Thyroid gland (tissue), 4 donors: ENCODE measurements around the gene ZC3H15. TPM values are rescaled to one million over a fixed set of nuclear protein-coding genes. Genes with fewer than 3 reads are reported as not detected.
"Not testable (repeated sequence)": the region's sequence is repeated elsewhere in the genome, so short reads cannot be mapped to it uniquely, and the experiment has no call there.

ENCODE experiments used
- DNase-seq, 2 donors: peaks; one replicate each; pipeline ENCODE4 v3.0.0-alpha.2; 2019
- H3K27ac ChIP-seq, 3 donors: fragments of 200-600 bp; sonication (generic); 1 replicate in 2 of 3; 2 replicates in 1 of 3; pipeline ENCODE4 v1.5.1; 2016 to 2019; ENCODE audit warnings: mild to moderate bottlenecking in 1 of 3, moderate library complexity in 1 of 3
- H3K27me3 ChIP-seq: fragments of 200-600 bp; sonication (generic); one replicate; pipeline ENCODE4 v1.5.1; 2019
- H3K36me3 ChIP-seq, 2 donors: fragments of 200-600 bp; sonication (generic); one replicate each; pipeline ENCODE4 v1.5.1; 2016 to 2019
- H3K4me1 ChIP-seq, 2 donors: fragments of 200-600 bp; sonication (generic); one replicate each; pipeline ENCODE4 v1.5.1; 2017 to 2019
- H3K4me3 ChIP-seq, 3 donors: fragments of 200-600 bp; sonication (generic); replicated peaks in 1 of 3; 1 replicate in 2 of 3; 2 replicates in 1 of 3; pipeline ENCODE4 v1.5.1; 2016; ENCODE audit warnings: mild to moderate bottlenecking in 1 of 3
- H3K9me3 ChIP-seq: fragments of 200-600 bp; sonication (generic); one replicate; pipeline ENCODE4 v1.5.1; 2017
- CTCF ChIP-seq, 6 experiments: fragments of 200-600 bp in 3 of 6; fragments of 450-650 bp in 3 of 6; sonication (generic) in 3 of 6; IDR thresholded peaks; one replicate each; pipeline ENCODE4 v1.5.1; 2016 to 2019; ENCODE audit warnings: antibody characterized with exemption in 6 of 6, mild to moderate bottlenecking in 2 of 6, inconsistent platforms in 1 of 6, moderate library complexity in 1 of 6
- POLR2A ChIP-seq, 2 donors: fragments of 450-650 bp; IDR thresholded peaks; one replicate each; pipeline ENCODE4 v1.6.1; 2017; ENCODE audit warnings: antibody characterized with exemption in 2 of 2, mild to moderate bottlenecking in 2 of 2, moderate library complexity in 1 of 2
- WGBS, 2 donors: methylation state at CpG; one replicate each; pipeline ENCODE4 v1.1.5; 2017; 5-methylcytosine and 5-hydroxymethylcytosine counted together
- intact Hi-C: fragments of 100-400 bp; cut with DNase I; formaldehyde crosslinking; loops from one replicate; pipeline ENCODE4 v1.15.1; 2023
- total RNA-seq, 4 donors: library from RNA; depleted of rRNA; stranded (reverse); fragments of >200 nt; gene quantifications; one replicate each; pipeline ENCODE4 v1.2.3, GENCODE V29; 2016

ZC3H15 gene
- 10 to 100 TPM; 56.1 to 74.8 (median 67.5) TPM for total RNA-seq

GRCh38 chr2:186485871-186486650, at the start of gene ZC3H15:
TSS of gene ZC3H15 (plus strand) at chr2:186486260. CDS start at chr2:186486383, 123 bp downstream.
- DNase-seq: peak; percentile 96 to 98
- intact Hi-C loops: no loop called here
- no peaks in the 10 kb centered on the region for H3K9me3 ChIP-seq
- TF ChIP-seq POLR2A (IDR thresholded peaks at IDR 0.05) (peak in 1 of 2 donors; percentile 91), CTCF (IDR thresholded peaks at IDR 0.05) (no peak)
- H3K4me1 ChIP-seq: peaks cover 25 to 28% of the 10 kb centered on the region in 2 donors
- peak within 1 kb of the TSS; percentile 80 to 93 (median 91) for H3K27ac ChIP-seq
- H3K36me3 ChIP-seq: no peaks in the 10 kb centered on the region
- H3K27me3 ChIP-seq: no peaks in the 10 kb centered on the region
- H3K4me3 ChIP-seq: peak within 1 kb of the TSS; percentile 75 to 94 (median 90)
- 0 to 1% methylated on average over 3 to 59 of the region's 63 CpGs for WGBS, 2 donors

- intact Hi-C loops: no loop called here
- Histone ChIP-seq H3K36me3 (no peaks in the 10 kb centered on the region), H3K4me3 (no peak overlapping the region), H3K9me3 (no peaks in the 10 kb centered on the region), H3K27ac (no peak overlapping the region), H3K27me3 (no peaks in the 10 kb centered on the region), H3K4me1 (no peaks in the 10 kb centered on the region)
- WGBS, 2 donors: 83 to 92% methylated on average over 4 to 6 of the region's 6 CpGs
- TF ChIP-seq CTCF (IDR thresholded peaks at IDR 0.05) (no peak), POLR2A (IDR thresholded peaks at IDR 0.05) (no peak)
- no peak for DNase-seq
Measured at GRCh38 chr2:186437719-186438118, 48.3 kb upstream of the ZC3H15 start.

GRCh38 chr2:186439673-186440095, 46.4 kb upstream of the ZC3H15 start:
- intact Hi-C loops: not testable (repeated sequence)
- WGBS, 2 donors: 93 to 99% methylated on average over 5 of the region's 5 CpGs

GRCh38 chr2:186440506-186440905, 45.6 kb upstream of the ZC3H15 start:
- Histone ChIP-seq H3K9me3 (no peaks in the 10 kb centered on the region), H3K4me1 (no peaks in the 10 kb centered on the region), H3K27me3 (no peaks in the 10 kb centered on the region), H3K27ac (no peak overlapping the region), H3K4me3 (no peak overlapping the region), H3K36me3 (no peaks in the 10 kb centered on the region)
- DNase-seq: no peak
- intact Hi-C loops: no loop called here
- no peak for TF ChIP-seq CTCF (IDR thresholded peaks at IDR 0.05)
- 82 to 83% methylated on average over 3 of the region's 3 CpGs for WGBS, 2 donors

More at GRCh38 chr2:186439673-186440095, 46.4 kb upstream of the ZC3H15 start:
- H3K27ac ChIP-seq, H3K36me3 ChIP-seq, H3K9me3 ChIP-seq, DNase-seq, H3K4me3 ChIP-seq, H3K4me1 ChIP-seq, H3K27me3 ChIP-seq: not testable (repeated sequence)

GRCh38 chr2:186442885-186443284, 43.2 kb upstream of the ZC3H15 start:
- WGBS, 2 donors: 89 to 96% methylated on average over 3 of the region's 3 CpGs
- intact Hi-C loops: no loop called here
- TF ChIP-seq POLR2A (IDR thresholded peaks at IDR 0.05): no peak
- no peak for TF ChIP-seq CTCF (IDR thresholded peaks at IDR 0.05)
- Histone ChIP-seq H3K27ac (no peak overlapping the region), H3K27me3 (no peaks in the 10 kb centered on the region), H3K4me3 (no peak overlapping the region), H3K36me3 (no peaks in the 10 kb centered on the region), H3K9me3 (no peaks in the 10 kb centered on the region), H3K4me1 (no peaks in the 10 kb centered on the region)
- no peak for DNase-seq
